ENCODE results near the gene CAT.

CAT gene

GRCh38 chr11:34404280-34404679 lies 34.5 kb upstream of the CAT start:
- Histone ChIP-seq H3K9me3 (ENCODE audit: control insufficient read depth, insufficient read depth, low read length) (no peaks in the 10 kb centered on the region), H3K4me2 (ENCODE audit: low read length) (no peak overlapping the region), H3K4me3 (ENCODE audit: low read length) (no peak overlapping the region), H3K27me3 (ENCODE audit: control insufficient read depth, low read length) (0 out of 2 replicates have a peak, but pooled peaks cover 7% of the 10 kb centered on the region), H4K20me1 (ENCODE audit: control insufficient read depth, insufficient read depth, low read depth, low read length) (no peaks in the 10 kb centered on the region), H3K4me1 (ENCODE audit: control insufficient read depth, low read length) (no peaks in the 10 kb centered on the region), H3K27ac (ENCODE audit: low read depth, low read length) (no peak overlapping the region), H3K79me2 (ENCODE audit: control insufficient read depth, low read length) (no peaks in the 10 kb centered on the region), H3K36me3 (ENCODE audit: control insufficient read depth, low read length) (no peaks in the 10 kb centered on the region), H3K9me2 (replicated peaks; ENCODE audit: control insufficient read depth, low read length) (no peaks in the 10 kb centered on the region), H3F3A (ENCODE audit: control insufficient read depth, insufficient read depth) (no peaks in the 10 kb centered on the region)
- no peak for TF ChIP-seq CTCF (IDR thresholded peaks at IDR 0.05; ENCODE audit: low read depth, low read length, poor library complexity, severe bottlenecking)
- no peak for TF ChIP-seq EZH2phosphoT487 (IDR thresholded peaks at IDR 0.05; ENCODE audit: borderline replicate concordance, low read length)

DNA sequence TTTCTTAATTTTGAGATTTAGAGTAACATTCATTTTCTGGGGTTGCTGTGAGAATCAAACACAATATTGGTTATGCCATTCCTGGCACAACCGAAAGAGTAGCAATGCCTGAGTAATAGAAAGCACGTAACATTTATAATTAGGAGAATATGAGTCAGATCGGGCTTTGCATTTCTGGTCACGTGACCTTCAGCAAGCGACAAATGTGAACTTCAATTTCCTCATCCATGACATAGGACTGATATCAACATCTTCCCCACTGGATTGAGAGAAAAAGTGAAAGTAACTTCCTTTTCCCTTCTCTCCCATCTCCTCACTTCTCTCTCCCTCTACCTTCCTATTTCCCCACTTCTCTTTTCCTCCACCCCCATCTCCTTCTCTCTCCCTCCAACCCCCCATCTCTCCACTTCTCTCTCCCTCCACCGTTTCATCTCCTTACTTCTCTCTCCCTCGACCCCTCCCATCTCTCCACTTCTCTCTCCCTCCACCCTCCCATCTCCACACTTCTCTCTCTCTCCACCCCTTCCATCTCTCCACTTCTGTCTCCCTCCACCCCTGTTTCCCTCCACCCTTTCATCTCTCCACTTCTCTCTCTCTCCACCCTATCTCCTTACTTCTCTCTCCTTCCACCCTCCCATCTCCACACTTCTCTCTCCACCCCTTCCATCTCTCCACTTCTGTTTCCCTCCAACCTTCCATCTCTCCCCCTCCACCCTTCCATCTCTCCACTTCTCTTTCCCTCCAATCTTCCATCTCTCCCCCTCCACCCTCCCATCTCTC lies 33.5 kb upstream of the CAT start:
- H3K4me1 ChIP-seq (ENCODE audit: control insufficient read depth, low read length), result no peaks in the 10 kb centered on the region
- H3K27ac ChIP-seq (ENCODE audit: low read depth, low read length), result no peak overlapping the region
- H3K9me3 ChIP-seq (ENCODE audit: control insufficient read depth, insufficient read depth, low read length), result no peaks in the 10 kb centered on the region
- H3K4me3 ChIP-seq (ENCODE audit: low read length), result no peak overlapping the region
- no peak for TF ChIP-seq EZH2phosphoT487 (IDR thresholded peaks at IDR 0.05; ENCODE audit: borderline replicate concordance, low read length)
- TF ChIP-seq CTCF (IDR thresholded peaks at IDR 0.05; ENCODE audit: low read depth, low read length, poor library complexity, severe bottlenecking), result no peak
- H3K79me2 ChIP-seq (ENCODE audit: control insufficient read depth, low read length), result no peaks in the 10 kb centered on the region
- H3K9me2 ChIP-seq (replicated peaks; ENCODE audit: control insufficient read depth, low read length), result no peaks in the 10 kb centered on the region
- no peak overlapping the region for H3K4me2 ChIP-seq (ENCODE audit: low read length)
- no peaks in the 10 kb centered on the region for H3F3A ChIP-seq (ENCODE audit: control insufficient read depth, insufficient read depth)
- H3K27me3 ChIP-seq (ENCODE audit: control insufficient read depth, low read length), result 0 out of 2 replicates have a peak, but pooled peaks cover 7% of the 10 kb centered on the region
- H4K20me1 ChIP-seq (ENCODE audit: control insufficient read depth, insufficient read depth, low read depth, low read length), result no peaks in the 10 kb centered on the region
- H3K36me3 ChIP-seq (ENCODE audit: control insufficient read depth, low read length), result no peaks in the 10 kb centered on the region

DNA sequence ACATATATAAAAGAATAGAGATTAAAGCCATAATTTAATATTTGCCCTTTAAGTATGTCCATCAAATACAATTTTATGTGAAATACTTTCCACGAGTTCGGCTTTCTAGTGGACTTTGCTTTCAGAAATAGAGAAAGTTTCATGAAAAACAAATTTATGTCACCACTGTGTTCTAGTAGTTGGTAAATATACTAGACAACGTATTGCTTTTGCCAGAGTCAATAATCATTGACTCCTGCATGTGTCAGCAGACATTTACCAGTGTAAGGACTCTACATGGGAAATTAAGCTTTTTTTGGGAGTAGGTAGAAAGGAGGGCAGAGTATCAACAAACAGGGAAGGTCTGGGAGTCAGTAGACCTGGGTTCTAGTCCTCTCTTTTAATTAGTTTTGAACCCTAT lies 32.3 kb upstream of the CAT start:
- Histone ChIP-seq H3K4me1 (ENCODE audit: control insufficient read depth, low read length) (no peaks in the 10 kb centered on the region), H3K9me2 (replicated peaks; ENCODE audit: control insufficient read depth, low read length) (no peaks in the 10 kb centered on the region), H3K9me3 (ENCODE audit: control insufficient read depth, insufficient read depth, low read length) (no peaks in the 10 kb centered on the region), H3K27me3 (ENCODE audit: control insufficient read depth, low read length) (0 out of 2 replicates have a peak, but pooled peaks cover 7% of the 10 kb centered on the region), H3K27ac (ENCODE audit: low read depth, low read length) (no peak overlapping the region), H3K36me3 (ENCODE audit: control insufficient read depth, low read length) (no peaks in the 10 kb centered on the region), H3K4me3 (ENCODE audit: low read length) (no peak overlapping the region), H3F3A (ENCODE audit: control insufficient read depth, insufficient read depth) (no peaks in the 10 kb centered on the region), H4K20me1 (ENCODE audit: control insufficient read depth, insufficient read depth, low read depth, low read length) (no peaks in the 10 kb centered on the region), H3K79me2 (ENCODE audit: control insufficient read depth, low read length) (no peaks in the 10 kb centered on the region), H3K4me2 (ENCODE audit: low read length) (no peak overlapping the region)
- TF ChIP-seq CTCF (IDR thresholded peaks at IDR 0.05; ENCODE audit: low read depth, low read length, poor library complexity, severe bottlenecking), result no peak
- no peak for TF ChIP-seq EZH2phosphoT487 (IDR thresholded peaks at IDR 0.05; ENCODE audit: borderline replicate concordance, low read length)
